ENCODE measurements around the gene WAPL.
"Not testable (repeated sequence)": the region's sequence is repeated elsewhere in the genome, so short reads cannot be mapped to it uniquely, and the experiment has no call there.

DNA sequence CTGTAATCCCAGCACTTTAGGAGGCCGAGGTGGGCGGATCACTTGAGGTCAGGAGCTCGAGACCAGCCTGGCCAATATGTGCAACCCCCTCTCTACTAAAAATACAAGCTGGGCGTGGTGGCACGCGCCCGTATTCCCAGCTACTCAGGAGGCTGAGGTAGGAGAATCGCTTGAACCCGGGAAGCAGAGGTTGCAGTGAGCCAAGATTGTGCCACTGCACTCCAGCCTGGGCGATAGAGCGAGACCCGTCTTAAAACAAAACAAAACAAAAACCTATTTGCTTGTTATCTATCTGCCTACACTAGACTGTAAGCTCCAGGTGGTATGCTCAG lies 132.5 kb downstream of the WAPL start:
- TF ChIP-seq, protein P1, sequence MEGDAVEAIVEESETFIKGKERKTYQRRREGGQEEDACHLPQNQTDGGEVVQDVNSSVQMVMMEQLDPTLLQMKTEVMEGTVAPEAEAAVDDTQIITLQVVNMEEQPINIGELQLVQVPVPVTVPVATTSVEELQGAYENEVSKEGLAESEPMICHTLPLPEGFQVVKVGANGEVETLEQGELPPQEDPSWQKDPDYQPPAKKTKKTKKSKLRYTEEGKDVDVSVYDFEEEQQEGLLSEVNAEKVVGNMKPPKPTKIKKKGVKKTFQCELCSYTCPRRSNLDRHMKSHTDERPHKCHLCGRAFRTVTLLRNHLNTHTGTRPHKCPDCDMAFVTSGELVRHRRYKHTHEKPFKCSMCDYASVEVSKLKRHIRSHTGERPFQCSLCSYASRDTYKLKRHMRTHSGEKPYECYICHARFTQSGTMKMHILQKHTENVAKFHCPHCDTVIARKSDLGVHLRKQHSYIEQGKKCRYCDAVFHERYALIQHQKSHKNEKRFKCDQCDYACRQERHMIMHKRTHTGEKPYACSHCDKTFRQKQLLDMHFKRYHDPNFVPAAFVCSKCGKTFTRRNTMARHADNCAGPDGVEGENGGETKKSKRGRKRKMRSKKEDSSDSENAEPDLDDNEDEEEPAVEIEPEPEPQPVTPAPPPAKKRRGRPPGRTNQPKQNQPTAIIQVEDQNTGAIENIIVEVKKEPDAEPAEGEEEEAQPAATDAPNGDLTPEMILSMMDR (IDR thresholded peaks at IDR 0.05), result not testable (repeated sequence)
- not testable (repeated sequence) for TF ChIP-seq RAD21 (conservative IDR thresholded peaks at IDR 0.05 in 1 of 2, IDR thresholded peaks at IDR 0.05 in 1 of 2); SMC3 (IDR thresholded peaks at IDR 0.05); BHLHE40 (IDR thresholded peaks at IDR 0.05; ENCODE audit: low read depth, low read length); CEBPB (IDR thresholded peaks at IDR 0.05); FOSL2 (IDR thresholded peaks at IDR 0.05); FOSL2 (CRISPR knock-in tag; IDR thresholded peaks at IDR 0.05); EP300 (IDR thresholded peaks at IDR 0.05); CHD4 (IDR thresholded peaks at IDR 0.05; ENCODE audit: borderline replicate concordance); POLR2A (IDR thresholded peaks at IDR 0.05; ENCODE audit: low read length); RCOR1 (IDR thresholded peaks at IDR 0.05; ENCODE audit: low read depth, low read length)
- TF ChIP-seq, protein P2, sequence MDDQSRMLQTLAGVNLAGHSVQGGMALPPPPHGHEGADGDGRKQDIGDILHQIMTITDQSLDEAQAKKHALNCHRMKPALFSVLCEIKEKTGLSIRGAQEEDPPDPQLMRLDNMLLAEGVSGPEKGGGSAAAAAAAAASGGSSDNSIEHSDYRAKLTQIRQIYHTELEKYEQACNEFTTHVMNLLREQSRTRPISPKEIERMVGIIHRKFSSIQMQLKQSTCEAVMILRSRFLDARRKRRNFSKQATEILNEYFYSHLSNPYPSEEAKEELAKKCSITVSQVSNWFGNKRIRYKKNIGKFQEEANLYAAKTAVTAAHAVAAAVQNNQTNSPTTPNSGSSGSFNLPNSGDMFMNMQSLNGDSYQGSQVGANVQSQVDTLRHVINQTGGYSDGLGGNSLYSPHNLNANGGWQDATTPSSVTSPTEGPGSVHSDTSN (IDR thresholded peaks at IDR 0.05), result not testable (repeated sequence)
- TF ChIP-seq, protein P3, sequence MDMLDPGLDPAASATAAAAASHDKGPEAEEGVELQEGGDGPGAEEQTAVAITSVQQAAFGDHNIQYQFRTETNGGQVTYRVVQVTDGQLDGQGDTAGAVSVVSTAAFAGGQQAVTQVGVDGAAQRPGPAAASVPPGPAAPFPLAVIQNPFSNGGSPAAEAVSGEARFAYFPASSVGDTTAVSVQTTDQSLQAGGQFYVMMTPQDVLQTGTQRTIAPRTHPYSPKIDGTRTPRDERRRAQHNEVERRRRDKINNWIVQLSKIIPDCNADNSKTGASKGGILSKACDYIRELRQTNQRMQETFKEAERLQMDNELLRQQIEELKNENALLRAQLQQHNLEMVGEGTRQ (IDR thresholded peaks at IDR 0.05), result not testable (repeated sequence)
- TF ChIP-seq, protein P4, sequence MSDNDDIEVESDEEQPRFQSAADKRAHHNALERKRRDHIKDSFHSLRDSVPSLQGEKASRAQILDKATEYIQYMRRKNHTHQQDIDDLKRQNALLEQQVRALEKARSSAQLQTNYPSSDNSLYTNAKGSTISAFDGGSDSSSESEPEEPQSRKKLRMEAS (IDR thresholded peaks at IDR 0.05), result not testable (repeated sequence)

All from A549 (cell line).